Inferior parietal cortex (tissue), 1 donor: ENCODE measurements around the gene TANGO6.
"Not testable (repeated sequence)": the region's sequence is repeated elsewhere in the genome, so short reads cannot be mapped to it uniquely, and the experiment has no call there.

Source experiments
- DNase-seq: peaks from one replicate; pipeline ENCODE4 v3.0.0-alpha.2; 2016; ENCODE audit errors: extremely low spot score

Gene TANGO6

GRCh38 chr16:69116256-69116875, 273.0 kb downstream of the TANGO6 start:
- no peak for DNase-seq

GRCh38 chr16:69116906-69117305, 273.6 kb downstream of the TANGO6 start:
- no peak for DNase-seq

GRCh38 chr16:69118468-69118867, 275.1 kb downstream of the TANGO6 start:
- no peak for DNase-seq

GRCh38 chr16:69118994-69119393, 275.7 kb downstream of the TANGO6 start:
- no peak for DNase-seq

- DNase-seq: no peak
These were observed 276.2 kb downstream of the TANGO6 start for GRCh38 chr16:69119536-69119935.

GRCh38 chr16:69120096-69120664, 276.8 kb downstream of the TANGO6 start:
- DNase-seq: no peak

- peak; percentile 82 for DNase-seq
These were observed 280.6 kb downstream of the TANGO6 start for GRCh38 chr16:69123910-69124309.

GRCh38 chr16:69124406-69124805, 281.1 kb downstream of the TANGO6 start:
- DNase-seq: not testable (repeated sequence)

GRCh38 chr16:69124961-69125360, 281.6 kb downstream of the TANGO6 start:
- not testable (repeated sequence) for DNase-seq

- DNase-seq: no peak
These were observed 282.9 kb downstream of the TANGO6 start for GRCh38 chr16:69126221-69126620.

- DNase-seq: not testable (repeated sequence)
These were observed 283.5 kb downstream of the TANGO6 start for GRCh38 chr16:69126801-69127200.

- no peak for DNase-seq
These were observed 284.7 kb downstream of the TANGO6 start for GRCh38 chr16:69127966-69128510.

- DNase-seq: no peak
These were observed 287.1 kb downstream of the TANGO6 start for GRCh38 chr16:69130461-69130860.

- no peak for DNase-seq
These were observed 288.0 kb downstream of the TANGO6 start for GRCh38 chr16:69131167-69131838.

GRCh38 chr16:69131839-69132423, 288.6 kb downstream of the TANGO6 start:
- DNase-seq: no peak

- DNase-seq: peak; percentile 76
These were observed 289.3 kb downstream of the TANGO6 start, which contains the start of the genes CHTF8 and UTP4 for GRCh38 chr16:69132424-69133252. TSS of gene CHTF8 (minus strand) at chr16:69132588. CDS start at chr16:69121458, 11,130 bp downstream. TSS of gene UTP4 (plus strand) at chr16:69132649. CDS start at chr16:69133460, 811 bp downstream.

GRCh38 chr16:69133373-69133954, 290.1 kb downstream of the TANGO6 start:
- no peak for DNase-seq
